ENCODE data around the gene FETUB. TPM values are rescaled to one million over a fixed set of nuclear protein-coding genes. Genes with fewer than 3 reads are reported as not detected.

FETUB gene
- total and polyA plus RNA-seq, 2 of the 8 experiments (the other 6 are each of a cell fraction or from before 2014, with no cell fraction given), result 0.15 TPM; not detected in 1

DNA sequence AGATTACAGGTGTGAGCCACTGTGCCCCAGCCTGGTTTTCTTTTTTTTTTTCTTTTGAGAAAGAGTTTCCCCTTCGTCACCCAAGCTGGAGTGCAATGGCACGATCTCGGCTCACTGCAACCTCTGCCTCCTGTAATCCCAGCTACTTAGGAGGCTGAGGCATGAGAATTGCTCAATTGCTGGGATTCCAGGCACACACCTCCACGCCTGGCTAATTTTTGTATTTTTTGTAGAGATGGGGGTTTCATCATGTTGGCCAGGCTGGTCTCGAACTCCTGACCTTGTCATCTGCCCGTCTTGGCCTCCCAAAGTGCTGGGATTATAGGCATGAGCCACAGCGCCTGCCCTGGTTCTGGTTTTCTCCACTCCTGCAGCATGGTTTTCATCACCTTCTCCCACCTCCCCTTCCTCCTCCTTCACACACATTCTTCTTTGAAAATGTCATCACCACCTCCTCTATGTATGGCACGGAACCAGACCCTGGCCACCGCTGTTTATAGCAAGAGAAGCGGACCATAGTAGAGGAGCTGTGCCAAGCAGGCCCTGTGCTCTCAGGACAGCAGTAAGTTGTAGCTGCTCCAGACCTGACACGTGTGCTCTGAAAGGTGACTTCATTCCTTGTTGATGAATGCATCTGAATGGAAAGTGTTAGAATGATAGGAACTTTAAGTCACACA, 42.0 kb upstream of the FETUB start:
- H3K14ac ChIP-seq (ENCODE audit: insufficient read length), result no peak overlapping the region
- H2AFZ ChIP-seq (ENCODE audit: low read length), result no peak overlapping the region
- no peak overlapping the region for H3K56ac ChIP-seq (replicated peaks; ENCODE audit: insufficient read length, low read depth, low read length)
- 89% methylated on average over 11 of the region's 11 CpGs; no CpG with 5 or more reads in 1 of the 2 experiments for WGBS, 2 experiments (ENCODE audit: extremely low coverage in 1 of 2, insufficient coverage in 1 of 2, insufficient read length in 1 of 2, insufficient replicate concordance in 2 of 2, low coverage in 1 of 2, low lambda C conversion rate in 2 of 2, missing lambda C conversion rate in 1 of 2)
- no peaks in the 10 kb centered on the region; a peak in 1 of 7 replicates for H3K27me3 ChIP-seq (replicated peaks in 1 of 4; ENCODE audit: control insufficient read depth in 3 of 4, extremely low read depth in 1 of 4, insufficient read depth in 3 of 4, low read length in 3 of 4)
- H3K9me3 ChIP-seq (ENCODE audit: insufficient read depth in 2 of 2, low read depth in 1 of 2, low read length in 1 of 2), result no peaks in the 10 kb centered on the region
- H2BK5ac ChIP-seq (ENCODE audit: low read depth, low read length), result peak overlapping the region; percentile 20; the same call in 1 of the 2 replicates
- no peak overlapping the region for H3K4me2 ChIP-seq (ENCODE audit: insufficient read depth in 1 of 2, low read depth in 2 of 2, low read length in 2 of 2)
- POLR2A ChIA-PET (ENCODE audit: partially characterized antibody), result interaction anchor here (0.7 to 10.2 kb wide), 4 partner anchors 16 to 186 kb away, joined by 3 to 85 read pairs (median 4); partner anchors contain the start of gene EIF4A2
- H3K4me1 ChIP-seq (replicated peaks in 1 of 4; ENCODE audit: control insufficient read depth in 3 of 4, insufficient read depth in 4 of 4, low read length in 3 of 4), result no peaks in the 10 kb centered on the region
- H3K27ac ChIP-seq (ENCODE audit: low read depth, low read length), result no peak overlapping the region
- no peak for DNase-seq (ENCODE audit: low read depth in 1 of 2, low spot score in 2 of 2)
- CTCF ChIA-PET (ENCODE audit: partially characterized antibody), result interaction anchor here (0.9 to 23.7 kb wide), 3 partner anchors 8 to 224 kb away, joined by 3 to 333 read pairs (median 4); partner anchors contain the start of gene AHSG
- no peaks in the 10 kb centered on the region for H3K23me2 ChIP-seq (ENCODE audit: low read depth, low read length)
- H2BK20ac ChIP-seq (ENCODE audit: low read length), result no peak overlapping the region
- no peak overlapping the region for H3K9ac ChIP-seq (replicated peaks in 1 of 4; ENCODE audit: extremely low read depth in 1 of 4, low read depth in 3 of 4, low read length in 3 of 4)
- no peak overlapping the region for H2AK5ac ChIP-seq (ENCODE audit: low read depth, low read length)
- H4K5ac ChIP-seq (ENCODE audit: insufficient read length, low read depth, low read length), result no peak overlapping the region
- H2BK12ac ChIP-seq (ENCODE audit: low read depth, low read length), result no peak overlapping the region
- no peaks in the 10 kb centered on the region for H3K36me3 ChIP-seq (ENCODE audit: control insufficient read depth in 2 of 4, insufficient read depth in 4 of 4, low read length in 3 of 4)
- H4K91ac ChIP-seq (replicated peaks; ENCODE audit: insufficient read length, low read length), result no peak overlapping the region
- no peak overlapping the region for H2BK120ac ChIP-seq (replicated peaks; ENCODE audit: low read depth, low read length)
- H4K20me1 ChIP-seq (replicated peaks in 1 of 2; ENCODE audit: control insufficient read depth in 1 of 2, insufficient read depth in 2 of 2, low read length in 2 of 2), result no peaks in the 10 kb centered on the region
- H3K4ac ChIP-seq (replicated peaks; ENCODE audit: insufficient read length, low read depth, low read length), result no peak overlapping the region
- FAIRE-seq, result no peak
- H3K79me2 ChIP-seq (ENCODE audit: control insufficient read depth in 1 of 2, insufficient read depth in 2 of 2, low read length in 2 of 2), result no peaks in the 10 kb centered on the region
- no peak overlapping the region for H3K23ac ChIP-seq (ENCODE audit: insufficient read length)
- no peak overlapping the region for H4K8ac ChIP-seq (ENCODE audit: extremely low read depth, insufficient read depth, low read length)
- no peak overlapping the region for H3K4me3 ChIP-seq (ENCODE audit: extremely low read depth in 1 of 4, insufficient read depth in 2 of 4, low read depth in 3 of 4, low read length in 4 of 4)
- no peaks in the 10 kb centered on the region for H3K79me1 ChIP-seq (ENCODE audit: low read depth, low read length)
- no peak overlapping the region for H3K18ac ChIP-seq (ENCODE audit: extremely low read depth, low read length)
- 0 out of 2 replicates have a peak overlapping the region, but pooled peaks have one; percentile 2 for H2BK15ac ChIP-seq (ENCODE audit: low read length)
- no peak for TF ChIP-seq JUND (IDR thresholded peaks at IDR 0.05; ENCODE audit: low read length)
- TF ChIP-seq GABPA (IDR thresholded peaks at IDR 0.05; ENCODE audit: borderline replicate concordance, insufficient read depth, low read length), result no peak
- TF ChIP-seq POLR2A (IDR thresholded peaks at IDR 0.05; ENCODE audit: control extremely low read depth in 1 of 2, low read depth in 2 of 2, low read length in 2 of 2), result no peak
- TF ChIP-seq SRF (IDR thresholded peaks at IDR 0.05; ENCODE audit: low read depth, low read length), result no peak
- TF ChIP-seq SIN3A (conservative IDR thresholded peaks at IDR 0.05 in 1 of 2, IDR thresholded peaks at IDR 0.05 in 1 of 2; ENCODE audit: low read depth in 1 of 2, low read length in 2 of 2), result no peak
- no peak for TF ChIP-seq CBX8 (IDR thresholded peaks at IDR 0.05; ENCODE audit: borderline replicate concordance, low read depth, low read length)
- no peak for TF ChIP-seq ASH2L (IDR thresholded peaks at IDR 0.05; ENCODE audit: low read length)
- TF ChIP-seq HDAC2 (IDR thresholded peaks at IDR 0.05; ENCODE audit: borderline replicate concordance in 1 of 2, low read depth in 2 of 2, low read length in 2 of 2), result no peak
- TF ChIP-seq POLR2AphosphoS5 (IDR thresholded peaks at IDR 0.05; ENCODE audit: low read depth, low read length), result no peak
- no peak for TF ChIP-seq NRF1 (IDR thresholded peaks at IDR 0.05; ENCODE audit: low read depth, low read length)
- no peak for TF ChIP-seq GTF2F1 (IDR thresholded peaks at IDR 0.05; ENCODE audit: borderline replicate concordance, low read depth, low read length)
- no peak for TF ChIP-seq BCL11A (IDR thresholded peaks at IDR 0.05; ENCODE audit: low read depth in 2 of 2, low read length in 2 of 2)
- no peak for TF ChIP-seq POU5F1 (IDR thresholded peaks at IDR 0.05; ENCODE audit: low read depth, low read length)
- TF ChIP-seq SP4 (IDR thresholded peaks at IDR 0.05; ENCODE audit: low read length), result no peak
